ENCODE measurements around the gene C1QTNF9B. TPM values are rescaled to one million over a fixed set of nuclear protein-coding genes. Genes with fewer than 3 reads are reported as not detected.

Gene C1QTNF9B
- total RNA-seq: not detected in 2 replicates

GRCh38 chr13:23897452-23897919 is at the start of gene C1QTNF9B:
Gene C1QTNF9B, minus strand, starts transcription at chr13:23897502.

GRCh38 chr13:23888658-23889614 is 8.4 kb downstream of the C1QTNF9B start, which contains the start of gene MIPEP:
Gene MIPEP, minus strand, starts transcription at chr13:23889400. Its CDS starts 80 bp downstream, at chr13:23889320.

Other genes with a start within 250 kb of the C1QTNF9B start
- gene MIPEP, start 8.1 kb downstream of the C1QTNF9B start, total RNA-seq: 10.5 and 14.1 TPM in 2 replicates

Data from smooth muscle cell of the pulmonary artery (primary cell).